ENCODE results near the gene CENPP.

The CENPP gene

GRCh38 chr9:92315456-92315855, 10.3 kb upstream of the CENPP start:
- no peak for DNase-seq

DNA sequence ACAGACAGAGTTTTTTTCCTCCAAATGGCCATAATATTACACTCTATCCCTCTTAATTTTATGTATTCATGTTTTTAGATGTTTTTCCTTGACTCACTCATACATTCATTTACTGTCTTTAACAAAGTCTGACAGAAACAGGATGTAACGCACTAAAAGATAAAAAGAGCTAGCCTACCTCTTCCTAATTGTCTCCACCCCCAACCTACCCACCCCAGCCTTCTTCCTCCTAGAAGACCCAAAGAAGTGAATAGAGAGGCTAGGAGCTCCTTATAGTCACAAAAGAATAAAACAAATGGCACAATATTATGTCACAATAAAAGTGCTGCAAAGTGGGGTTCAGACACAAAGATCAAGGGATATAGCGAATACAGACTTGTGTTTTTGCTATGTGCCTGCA, 1.3 kb upstream of the CENPP start:
- no peak for DNase-seq

- no peak for DNase-seq
Measured at GRCh38 chr9:92324889-92325268, 874 bp upstream of the CENPP start.

- no peak for DNase-seq
Measured at GRCh38 chr9:92325991-92326500, 293 bp downstream of the CENPP start.

GRCh38 chr9:92327283-92327850, 1.6 kb downstream of the CENPP start:
- no peak for DNase-seq

DNA sequence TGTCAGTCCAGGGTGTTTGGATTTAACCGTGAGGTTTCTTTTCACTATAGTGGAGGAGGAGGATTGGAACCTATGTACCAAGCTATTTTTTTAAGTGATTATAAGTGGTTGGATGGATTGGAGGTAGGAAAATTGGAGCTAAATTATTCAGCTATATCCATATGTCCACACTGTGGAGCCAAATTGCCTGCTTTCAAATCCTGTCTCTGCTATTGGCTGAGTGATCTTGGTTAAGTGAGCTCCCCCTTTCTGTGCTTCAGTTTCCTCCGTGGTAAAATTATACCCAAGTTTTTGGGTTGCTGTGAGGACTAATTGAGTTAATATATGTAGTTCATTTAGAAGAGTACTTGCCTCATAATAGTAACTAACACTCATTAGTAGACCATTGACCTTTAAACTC, 2.5 kb downstream of the CENPP start:
- no peak for DNase-seq

DNA sequence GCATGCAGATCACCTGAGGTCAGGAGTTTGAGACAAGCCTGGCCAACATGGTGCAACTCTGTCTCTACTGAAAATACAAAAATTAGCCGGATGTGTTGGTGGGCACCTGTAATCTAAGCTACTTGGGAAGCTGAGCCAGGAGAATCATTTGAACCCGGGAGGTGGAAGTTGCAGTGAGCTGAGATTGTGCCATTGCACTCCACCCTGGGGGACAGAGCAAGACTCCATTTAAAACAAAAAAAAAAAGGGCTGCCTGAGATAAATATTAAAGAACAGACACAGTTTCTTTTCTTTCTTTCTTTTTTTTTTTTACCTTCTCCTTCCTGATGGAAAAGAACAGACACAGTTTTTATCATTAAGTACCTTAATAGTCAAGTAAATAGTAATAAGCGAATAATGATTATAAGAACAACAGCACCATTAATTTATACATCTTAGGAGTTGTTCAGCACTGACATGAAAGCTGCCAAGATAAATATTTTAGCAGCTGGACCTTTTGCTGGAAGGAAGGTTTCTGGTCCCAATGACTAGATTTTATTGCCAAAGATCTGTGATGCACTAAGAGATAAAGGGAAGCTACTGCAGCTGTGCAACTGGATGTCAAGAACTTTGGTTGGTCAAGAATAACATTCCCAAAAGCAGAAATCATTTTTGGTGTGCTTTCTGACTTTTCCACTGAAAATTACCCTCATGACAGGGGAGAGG, 7.0 kb downstream of the CENPP start:
- no peak for DNase-seq

- DNase-seq, result no peak
Measured at GRCh38 chr9:92333282-92333634, 7.5 kb downstream of the CENPP start.

DNA sequence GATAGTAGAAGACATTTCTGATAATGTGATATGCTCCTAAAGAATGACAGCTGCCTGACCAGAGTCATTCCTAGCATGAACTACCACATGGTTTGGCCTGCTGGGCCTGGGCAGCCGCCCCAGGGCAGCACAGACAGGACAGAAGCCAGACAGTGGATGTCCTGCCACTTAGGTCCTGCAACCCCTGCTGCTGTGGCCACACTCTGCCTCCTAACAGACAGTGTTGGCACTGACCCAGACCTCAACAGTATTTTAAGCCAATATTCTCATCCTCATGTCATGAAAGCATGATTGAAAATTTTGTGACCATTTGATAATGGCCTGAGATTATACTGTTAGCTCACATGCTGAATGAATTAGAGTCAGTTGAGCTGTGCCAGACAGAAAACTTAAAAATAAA, 15.8 kb downstream of the CENPP start:
- DNase-seq, result no peak

GRCh38 chr9:92342825-92343488, 17.2 kb downstream of the CENPP start:
- DNase-seq, result no peak

DNA sequence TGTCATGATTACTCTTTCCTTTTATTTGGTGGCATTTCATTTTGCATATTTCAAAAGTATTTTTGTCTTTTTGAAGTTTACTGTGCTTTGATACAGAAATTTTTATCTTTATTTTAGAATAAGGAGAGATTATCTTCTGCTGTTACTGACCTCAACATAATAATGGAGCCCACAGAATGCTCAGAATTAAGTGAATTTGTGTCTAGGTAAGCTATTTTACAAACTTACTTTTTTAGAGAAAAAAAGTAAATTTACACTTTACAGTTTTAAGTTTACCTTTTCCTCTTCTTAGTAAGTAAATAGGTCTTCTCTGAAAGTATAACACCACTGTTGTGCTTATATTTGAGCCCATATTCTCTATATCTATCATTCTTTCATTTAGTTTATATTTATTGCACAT, 19.8 kb downstream of the CENPP start:
- DNase-seq, result no peak

DNA sequence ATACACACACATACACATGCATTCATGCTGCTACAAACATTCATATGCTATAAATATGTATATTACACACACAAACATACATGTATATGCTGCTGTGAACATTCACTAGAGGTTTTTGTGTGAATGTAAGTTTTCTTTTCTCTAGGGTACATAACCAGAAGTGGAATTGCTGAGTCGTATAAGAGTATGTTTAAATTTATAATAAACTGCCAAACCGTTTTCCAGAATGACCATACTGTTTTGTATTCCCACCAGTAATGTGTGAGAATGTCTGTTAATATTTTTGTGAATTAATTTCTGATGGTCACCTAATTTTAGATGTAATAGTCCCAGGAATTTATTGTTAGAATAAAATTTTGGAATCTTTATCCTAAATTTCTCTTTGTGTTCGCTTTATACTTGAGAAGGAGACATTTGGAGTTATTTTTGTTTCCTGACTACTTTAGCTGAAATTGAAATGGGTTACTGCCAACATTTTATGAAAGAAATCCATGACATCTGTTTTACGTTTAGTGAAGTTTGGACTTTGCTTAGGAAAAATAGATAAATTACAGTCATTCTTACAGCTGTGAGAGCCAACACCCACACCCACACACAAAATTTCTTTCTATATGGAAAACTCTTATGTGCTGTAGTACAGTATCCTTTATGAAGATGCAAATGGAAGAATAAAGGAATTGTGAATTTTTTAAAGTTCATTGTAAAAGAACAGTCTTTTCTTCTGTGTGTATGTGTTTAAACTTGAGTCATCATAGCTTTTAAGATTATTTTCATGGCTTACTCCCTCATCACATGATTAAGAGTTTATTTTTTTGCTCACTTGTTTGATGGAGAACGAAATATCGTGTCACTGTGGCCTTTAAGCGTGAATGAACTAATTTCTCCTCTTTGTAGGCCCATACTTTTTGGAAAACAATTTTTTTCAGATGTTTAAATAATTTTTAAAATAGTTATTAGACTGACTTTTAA, 24.3 kb downstream of the CENPP start:
- no peak for DNase-seq

- DNase-seq, result no peak
Measured at GRCh38 chr9:92350740-92351133, 25.0 kb downstream of the CENPP start.

- DNase-seq, result no peak
Measured at GRCh38 chr9:92353051-92353450, 27.3 kb downstream of the CENPP start.

DNA sequence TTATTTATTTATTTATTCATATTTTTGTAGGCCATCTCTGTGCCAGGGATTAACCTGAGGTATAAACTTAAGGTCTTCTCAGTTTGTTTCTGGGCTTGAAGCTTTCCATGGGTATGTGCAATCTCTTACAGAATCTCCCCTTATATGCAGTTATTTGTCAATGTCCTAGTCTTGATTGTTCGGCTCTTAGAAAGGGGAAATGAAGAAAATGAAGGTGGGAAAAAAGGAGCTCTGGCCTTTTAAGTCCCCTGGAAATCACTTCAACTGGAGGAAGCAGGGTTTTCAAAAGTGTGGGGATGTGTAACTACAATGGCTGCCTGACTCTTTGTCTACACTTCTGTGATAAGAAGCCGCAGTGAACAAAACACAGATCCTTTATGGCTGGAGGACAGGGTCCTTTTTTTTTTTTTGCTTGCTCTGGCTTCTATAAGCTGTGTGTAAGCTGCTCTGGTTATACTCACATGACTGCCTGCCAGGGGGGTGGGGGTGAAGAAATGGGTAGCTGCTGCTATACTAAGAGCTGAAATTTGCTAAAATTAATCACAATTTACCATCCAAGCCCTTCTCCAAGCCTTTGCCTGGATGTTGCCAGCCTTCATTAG, 33.7 kb downstream of the CENPP start:
- DNase-seq, result peak; percentile 55

DNA sequence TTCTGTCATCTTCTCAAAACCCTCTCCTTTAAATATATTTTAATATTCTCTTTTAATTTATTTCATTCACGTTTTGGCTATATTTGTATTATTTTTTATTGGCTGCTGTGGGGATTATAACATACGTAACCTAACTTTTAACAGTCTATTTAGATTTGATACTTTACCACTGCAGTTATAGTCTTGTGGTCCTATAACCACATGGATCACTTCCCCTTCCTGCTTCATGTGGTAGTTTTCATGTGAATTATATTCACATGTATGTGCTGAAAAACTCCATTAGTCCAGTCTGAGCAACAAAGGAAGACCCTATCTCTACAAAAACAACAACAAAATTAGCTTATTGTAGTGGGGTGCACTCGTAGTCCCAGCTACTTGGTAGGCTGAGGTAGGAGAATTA, 34.3 kb downstream of the CENPP start:
- DNase-seq, result no peak

DNA sequence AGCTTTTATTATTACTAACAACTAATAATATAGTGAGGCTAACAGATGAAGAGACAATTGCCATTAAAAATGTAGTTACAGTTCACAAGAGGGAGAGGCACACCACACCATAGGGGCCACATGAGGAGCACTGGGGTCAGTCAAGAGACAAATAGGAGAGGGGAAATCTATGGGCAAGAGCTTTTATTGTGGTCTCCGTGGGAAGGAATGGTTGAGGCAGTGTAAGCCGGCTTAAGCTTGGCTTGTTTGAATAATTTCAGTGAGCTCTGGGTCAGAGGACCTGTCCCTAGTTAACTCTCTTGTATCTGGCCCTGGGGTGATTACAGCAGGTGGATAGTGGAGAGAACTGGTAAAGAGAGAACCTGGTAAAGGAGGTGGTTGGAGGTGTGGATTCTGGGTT, 43.3 kb downstream of the CENPP start:
- no peak for DNase-seq

GRCh38 chr9:92373167-92373566, 47.4 kb downstream of the CENPP start:
- DNase-seq, result no peak

- DNase-seq, result peak; percentile 62
Measured at GRCh38 chr9:92377876-92378275, 52.1 kb downstream of the CENPP start.

DNA sequence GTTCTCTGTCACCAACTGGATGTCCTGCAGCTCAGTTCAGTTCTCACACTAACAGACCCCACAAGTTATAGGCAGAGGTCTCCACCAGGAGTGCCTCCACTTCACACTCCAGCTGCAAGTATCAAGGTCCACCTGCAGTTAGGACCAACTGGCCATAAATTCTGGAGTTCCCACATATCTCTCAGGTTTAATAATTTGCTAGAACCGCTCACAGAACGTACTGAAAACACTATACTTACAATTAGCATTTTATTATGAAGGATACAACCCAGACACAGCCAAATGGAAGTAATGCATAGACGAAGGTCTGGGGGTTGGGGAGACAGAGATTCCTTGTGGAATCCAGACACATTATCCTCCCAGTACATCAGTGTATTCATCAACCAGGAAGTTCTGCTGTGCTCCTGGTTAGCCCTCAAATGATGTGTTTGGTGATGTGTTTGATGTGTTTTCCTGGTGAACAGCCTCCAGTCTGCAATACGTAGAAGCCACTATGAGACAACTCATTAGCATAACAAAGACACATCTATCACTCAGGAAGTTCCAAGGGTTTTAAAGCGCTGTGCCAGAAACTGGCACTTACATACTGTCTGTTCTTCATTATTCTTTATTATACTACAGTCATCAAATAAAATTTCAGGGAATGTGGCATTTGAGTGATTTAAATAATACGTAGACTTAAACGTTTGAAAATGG, 53.3 kb downstream of the CENPP start:
- DNase-seq, result peak; percentile 80

GRCh38 chr9:92380603-92381002, 54.9 kb downstream of the CENPP start:
- no peak for DNase-seq

DNA sequence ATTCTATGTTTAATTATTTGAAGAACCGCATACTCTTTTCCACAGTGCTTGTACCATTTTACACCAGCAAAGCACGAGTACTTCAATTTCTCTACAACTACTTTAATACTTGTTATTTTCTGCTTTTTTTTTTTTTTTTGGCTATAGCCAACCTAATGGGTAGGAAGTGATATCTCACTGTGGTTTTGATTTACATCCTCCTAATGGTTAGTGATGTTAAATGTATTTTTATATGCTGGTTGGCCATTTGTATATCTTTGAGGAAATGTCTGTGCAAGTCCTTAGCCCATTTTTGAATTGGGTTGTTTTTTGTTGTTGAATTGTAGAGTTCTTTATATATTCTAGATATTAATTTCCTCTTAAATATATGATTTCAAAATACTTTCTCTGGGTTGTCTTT, 56.0 kb downstream of the CENPP start:
- no peak for DNase-seq
